H1 (cell line): ENCODE measurements around the gene ELOVL5. TPM values are rescaled to one million over a fixed set of nuclear protein-coding genes. Genes with fewer than 3 reads are reported as not detected.

ENCODE experiments used
- CTCF ChIA-PET: fragments of 300-600 bp; sonication (Branson Sonifier 250); formaldehyde crosslinking; loops from one replicate; lab custom pipeline; 2021; ENCODE audit not compliant: partially characterized antibody; lab: Charles Lee
- POLR2A ChIA-PET: fragments of 300-600 bp; sonication (Branson Sonifier 250); formaldehyde crosslinking; loops from one replicate; lab custom pipeline; 2021; ENCODE audit warnings: inconsistent platforms; ENCODE audit not compliant: partially characterized antibody; lab: Charles Lee
- DNase-seq, 2 experiments: peaks; one replicate each; pipeline versions ENCODE4 v3.0.0 to v3.0.0-alpha.2; 2010 to 2022; ENCODE audit warnings: low spot score in 2 of 2, low read depth in 1 of 2, mixed read lengths in 1 of 2
- FAIRE-seq: peaks from 2 replicates; lab custom pipeline; 2011; peaks lifted over from hg19 to GRCh38; lab: Jason Lieb, UNC
- H2AFZ ChIP-seq: 2 replicates; pipeline ENCODE4 v1.8.1; 2012; ENCODE audit warnings: low read length, inconsistent platforms
- H2AK5ac ChIP-seq: 2 replicates; pipeline ENCODE4 v1.6.1; 2013; ENCODE audit warnings: low read depth, low read length
- H2BK120ac ChIP-seq: replicated peaks from 2 replicates; pipeline ENCODE3; 2013; ENCODE audit warnings: low read depth, low read length, inconsistent platforms
- H2BK12ac ChIP-seq: 2 replicates; pipeline ENCODE4 v1.6.1; 2013; ENCODE audit warnings: low read depth, low read length
- H2BK15ac ChIP-seq: 2 replicates; pipeline ENCODE4 v1.6.1; 2013; ENCODE audit warnings: low read length
- H2BK20ac ChIP-seq: 2 replicates; pipeline ENCODE4 v1.6.1; 2013; ENCODE audit warnings: low read length
- H2BK5ac ChIP-seq: 2 replicates; pipeline ENCODE4 v1.6.1; 2013; ENCODE audit warnings: low read depth, low read length
- H3K14ac ChIP-seq: 2 replicates; pipeline ENCODE4 v1.6.1; 2013; ENCODE audit warnings: inconsistent platforms; ENCODE audit not compliant: insufficient read length
- H3K18ac ChIP-seq: 2 replicates; pipeline ENCODE4 v1.6.1; 2013; ENCODE audit warnings: low read length; ENCODE audit errors: extremely low read depth
- H3K23ac ChIP-seq: 2 replicates; pipeline ENCODE4 v1.6.1; 2013; ENCODE audit warnings: inconsistent platforms; ENCODE audit not compliant: insufficient read length
- H3K23me2 ChIP-seq: 2 replicates; pipeline ENCODE4 v1.6.1; 2013; ENCODE audit warnings: low read depth, low read length
- H3K27ac ChIP-seq: 2 replicates; pipeline ENCODE4 v1.6.1; 2011; ENCODE audit warnings: low read depth, low read length, inconsistent platforms
- H3K27me3 ChIP-seq, 4 experiments: replicated peaks in 1 of 4; 1 replicate in 1 of 4; 2 replicates in 3 of 4; pipeline versions ENCODE4 v1.6.1 to v1.8.1; 2011 to 2013; ENCODE audit warnings: low read length in 3 of 4, mild to moderate bottlenecking in 3 of 4, inconsistent platforms in 2 of 4, mixed read lengths in 2 of 4, moderate library complexity in 1 of 4; ENCODE audit not compliant: control insufficient read depth in 3 of 4, insufficient read depth in 3 of 4; ENCODE audit errors: extremely low read depth in 1 of 4
- H3K36me3 ChIP-seq, 4 experiments: 2 replicates each; pipeline versions ENCODE4 v1.6.1 to v1.8.1; 2011 to 2013; ENCODE audit warnings: mild to moderate bottlenecking in 4 of 4, low read length in 3 of 4, moderate library complexity in 2 of 4, control low read depth in 1 of 4, inconsistent platforms in 1 of 4; ENCODE audit not compliant: insufficient read depth in 4 of 4, control insufficient read depth in 2 of 4
- H3K4ac ChIP-seq: replicated peaks from 2 replicates; pipeline ENCODE3; 2013; ENCODE audit warnings: low read length, low read depth, mixed read lengths, inconsistent platforms; ENCODE audit not compliant: insufficient read length
- H3K4me1 ChIP-seq, 4 experiments: replicated peaks in 1 of 4; 1 replicate in 1 of 4; 2 replicates in 3 of 4; pipeline versions ENCODE4 v1.6.1 to v1.8.1; 2011 to 2013; ENCODE audit warnings: low read length in 3 of 4, inconsistent platforms in 2 of 4, mixed read lengths in 1 of 4; ENCODE audit not compliant: insufficient read depth in 4 of 4, control insufficient read depth in 3 of 4
- H3K4me2 ChIP-seq, 2 experiments: 2 replicates each; pipeline versions ENCODE4 v1.6.1 to v1.8.1; 2011 to 2013; ENCODE audit warnings: low read depth in 2 of 2, low read length in 2 of 2, control low read depth in 1 of 2, inconsistent platforms in 1 of 2, mild to moderate bottlenecking in 1 of 2; ENCODE audit not compliant: insufficient read depth in 1 of 2
- H3K4me3 ChIP-seq, 4 experiments: fragments of 200-600, 300-600 bp in 1 of 4; sonication (generic), shearing (Covaris generic), sonication (Bioruptor Twin) in 1 of 4; 2 replicates each; pipeline versions ENCODE4 v1.5.1 to v1.8.1; 2011 to 2016; ENCODE audit warnings: low read length in 4 of 4, low read depth in 3 of 4, control low read depth in 2 of 4, inconsistent platforms in 2 of 4, mild to moderate bottlenecking in 2 of 4, mixed read lengths in 1 of 4, moderate library complexity in 1 of 4; ENCODE audit not compliant: insufficient read depth in 2 of 4; ENCODE audit errors: extremely low read depth in 1 of 4
- H3K56ac ChIP-seq: replicated peaks from 2 replicates; pipeline ENCODE3; 2013; ENCODE audit warnings: low read depth, mild to moderate bottlenecking, mixed read lengths, low read length, inconsistent platforms; ENCODE audit not compliant: insufficient read length
- H3K79me1 ChIP-seq: 2 replicates; pipeline ENCODE4 v1.6.1; 2013; ENCODE audit warnings: low read depth, low read length, control low read depth
- H3K79me2 ChIP-seq, 2 experiments: 2 replicates each; pipeline versions ENCODE4 v1.6.1 to v1.8.1; 2012 to 2013; ENCODE audit warnings: low read length in 2 of 2, mild to moderate bottlenecking in 2 of 2, inconsistent platforms in 1 of 2; ENCODE audit not compliant: insufficient read depth in 2 of 2, control insufficient read depth in 1 of 2
- H3K9ac ChIP-seq, 4 experiments: replicated peaks in 1 of 4; 1 replicate in 1 of 4; 2 replicates in 3 of 4; pipeline versions ENCODE4 v1.6.1 to v1.8.1; 2011 to 2013; ENCODE audit warnings: low read depth in 3 of 4, low read length in 3 of 4, control low read depth in 2 of 4, mild to moderate bottlenecking in 2 of 4, moderate library complexity in 2 of 4, inconsistent platforms in 1 of 4; ENCODE audit errors: extremely low read depth in 1 of 4
- H3K9me3 ChIP-seq, 2 experiments: 2 replicates each; pipeline versions ENCODE4 v1.6.1 to v1.8.1; 2012 to 2013; ENCODE audit warnings: mild to moderate bottlenecking in 2 of 2, moderate library complexity in 2 of 2, control low read depth in 1 of 2, inconsistent platforms in 1 of 2, low read depth in 1 of 2, low read length in 1 of 2, mixed read lengths in 1 of 2; ENCODE audit not compliant: insufficient read depth in 2 of 2
- H4K20me1 ChIP-seq, 2 experiments: replicated peaks in 1 of 2; 2 replicates each; pipeline versions ENCODE3 to v1.8.1; 2011 to 2013; ENCODE audit warnings: inconsistent platforms in 2 of 2, low read length in 2 of 2, mild to moderate bottlenecking in 1 of 2; ENCODE audit not compliant: insufficient read depth in 2 of 2, control insufficient read depth in 1 of 2
- H4K5ac ChIP-seq: 2 replicates; pipeline ENCODE4 v1.6.1; 2013; ENCODE audit warnings: low read length, low read depth, mixed read lengths, inconsistent platforms; ENCODE audit not compliant: insufficient read length
- H4K8ac ChIP-seq: 2 replicates; pipeline ENCODE4 v1.8.0; 2013; ENCODE audit warnings: mild to moderate bottlenecking, moderate library complexity, low read length, inconsistent platforms; ENCODE audit not compliant: insufficient read depth; ENCODE audit errors: extremely low read depth
- H4K91ac ChIP-seq: replicated peaks from 2 replicates; pipeline ENCODE3; 2013; ENCODE audit warnings: low read length, mixed read lengths, inconsistent platforms; ENCODE audit not compliant: insufficient read length
- CHD1 ChIP-seq: IDR thresholded peaks from 2 replicates; pipeline ENCODE4 v1.6.1; 2012; ENCODE audit warnings: low read depth, low read length, improper control_type of control experiment
- WGBS, 2 experiments: shearing (Covaris generic) in 1 of 2; methylation state at CpG; one replicate each; pipeline versions ENCODE4 v1.1.6 to v1.1.7; 2013 to 2015; ENCODE audit warnings: low lambda C conversion rate in 2 of 2, mixed read lengths in 2 of 2, inconsistent platforms in 1 of 2, low coverage in 1 of 2, missing lambda C conversion rate in 1 of 2; ENCODE audit not compliant: insufficient replicate concordance in 2 of 2, insufficient coverage in 1 of 2, insufficient read length in 1 of 2; ENCODE audit errors: extremely low coverage in 1 of 2, missing lambda C conversion rate in 1 of 2; 5-methylcytosine and 5-hydroxymethylcytosine counted together
- polyA plus RNA-seq, 7 experiments: library from polyadenylated mRNA; depleted of rRNA in 3 of 7; stranded (reverse) in 5 of 7; unstranded in 2 of 7; fragments of >200 nt in 5 of 7; fragments of 200-250 nt in 2 of 7; gene quantifications; 1 replicate in 5 of 7; 2 replicates in 1 of 7; 4 replicates in 1 of 7; pipeline versions ENCODE4 v1.2.1 to v1.2.3, GENCODE V29; 2011 to 2013; ENCODE audit warnings: missing spikeins in 2 of 7, mixed read lengths in 2 of 7
- total RNA-seq: library from RNA; stranded (reverse); fragmentation: NEBNext Ultra II Directional; extraction: Animal tissue kit (Norgen Biotek cat#: 25700); gene quantifications from 2 replicates; pipeline ENCODE4 v1.2.1, GENCODE V29; 2021

Gene ELOVL5
- total and polyA plus RNA-seq, 2 of the 8 experiments (the other 6 are each of a cell fraction or from before 2014, with no cell fraction given), result 113 to 156 TPM

DNA sequence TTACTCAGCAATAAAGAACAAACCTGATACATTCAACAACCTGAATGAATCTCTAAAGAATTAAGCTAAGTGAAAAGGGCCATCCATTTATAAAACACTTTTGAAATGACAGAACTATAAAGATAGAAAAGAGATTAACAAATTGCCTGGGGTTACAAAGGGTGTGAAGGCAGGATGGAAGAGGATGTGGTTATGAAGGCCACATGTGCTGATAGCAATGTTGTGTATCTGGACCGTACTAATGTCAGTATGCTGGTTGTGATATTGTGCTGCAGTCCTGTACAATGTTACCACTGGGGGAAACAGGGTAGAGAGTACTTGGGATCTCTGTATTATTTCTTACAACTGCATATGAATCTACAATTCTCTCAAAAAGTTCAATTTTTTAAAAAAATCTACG is 36.4 kb downstream of the ELOVL5 start:
- H3K23ac ChIP-seq, result no peak overlapping the region
- H2BK15ac ChIP-seq, result no peak overlapping the region
- H3K9me3 ChIP-seq, result no peaks in the 10 kb centered on the region
- WGBS, 2 experiments, result 91% methylated on average over 2 of the region's 2 CpGs; no CpG with 5 or more reads in 1 of the 2 experiments
- H2AK5ac ChIP-seq, result no peak overlapping the region
- FAIRE-seq, result no peak
- H3K18ac ChIP-seq, result no peak overlapping the region
- DNase-seq, result no peak
- CTCF ChIA-PET, result interaction anchor here (0.6 kb wide), 1 partner anchor 82 kb away, joined by 3 read pairs; no protein-coding TSS in a partner anchor
- no peak overlapping the region for H2BK12ac ChIP-seq
- H3K4ac ChIP-seq, result no peak overlapping the region
- H3K9ac ChIP-seq, result no peak overlapping the region
- no peak overlapping the region for H3K4me2 ChIP-seq
- H3K27ac ChIP-seq, result no peak overlapping the region
- no peak overlapping the region for H2BK5ac ChIP-seq
- H3K14ac ChIP-seq, result no peak overlapping the region
- no peak overlapping the region for H4K5ac ChIP-seq
- H2BK20ac ChIP-seq, result no peak overlapping the region
- no peak overlapping the region for H4K91ac ChIP-seq
- H2AFZ ChIP-seq, result no peak overlapping the region
- no peaks in the 10 kb centered on the region for H3K27me3 ChIP-seq
- peaks cover 10 to 100% of the 10 kb centered on the region in 2 experiments; a peak in 3 of 4 replicates for H3K79me2 ChIP-seq
- POLR2A ChIA-PET, result no interaction called here
- no peak overlapping the region for H3K56ac ChIP-seq
- H2BK120ac ChIP-seq, result no peak overlapping the region
- TF ChIP-seq CHD1, result no peak
- TF ChIP-seq, all 59 proteins: peak for 0
- Histone ChIP-seq H3K4me3 (no peak overlapping the region), H4K20me1 (peaks cover 11 to 15% of the 10 kb centered on the region in 2 experiments), H3K79me1 (peaks cover 4% of the 10 kb centered on the region; the same call in 1 of the 2 replicates), H3K36me3 (no peaks in the 10 kb centered on the region; a peak in 1 of 8 replicates), H3K4me1 (peaks cover 0 to 11% (median 3%) of the 10 kb centered on the region in 4 experiments; a peak in 4 of 7 replicates), H3K23me2 (no peaks in the 10 kb centered on the region), H4K8ac (no peak overlapping the region)
